ENCODE results near the gene FIS1. TPM values are rescaled to one million over a fixed set of nuclear protein-coding genes. Genes with fewer than 3 reads are reported as not detected.

FIS1 gene
- total RNA-seq, 1 experiment from 2014 or later: 124 TPM

DNA sequence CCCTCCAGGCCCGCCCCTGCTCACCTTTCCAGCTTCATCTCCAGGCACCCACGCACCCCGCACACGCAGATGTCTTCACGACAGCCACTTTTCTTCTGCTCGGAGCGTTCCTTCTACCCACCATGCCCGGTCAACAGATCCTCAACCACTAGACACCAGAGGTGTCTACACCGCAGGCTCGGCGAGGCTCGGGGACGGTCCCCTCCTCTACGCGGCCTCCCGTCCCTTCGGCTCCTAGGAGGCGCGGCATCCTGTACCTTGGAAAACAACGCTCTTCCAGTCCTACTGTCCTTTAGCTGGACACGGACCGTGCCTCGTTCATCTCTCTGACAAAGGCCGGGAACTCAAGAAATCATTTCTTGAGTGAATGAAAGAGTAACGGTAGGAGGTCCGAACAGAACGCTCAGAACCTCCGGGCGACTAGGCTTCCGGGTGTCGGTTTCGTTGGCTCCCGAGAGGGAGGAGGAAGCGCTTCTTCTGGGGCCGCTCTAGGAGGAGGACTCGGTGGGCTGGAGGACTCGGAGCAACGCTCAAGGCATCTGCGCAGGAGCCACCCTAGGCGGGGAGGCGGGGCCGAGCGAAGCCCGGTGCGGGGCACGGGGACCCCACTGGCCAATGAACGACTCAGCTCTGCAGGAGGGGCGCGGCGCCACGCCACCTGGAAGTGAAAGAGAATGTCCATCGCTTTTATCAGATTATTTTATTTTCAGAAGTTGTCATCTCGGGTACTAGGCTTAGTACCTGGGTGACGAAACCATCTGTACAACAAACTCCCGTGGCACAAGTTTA is 7.2 kb upstream of the FIS1 start:
- H3K9me3 Mint-ChIP-seq: no peaks in the 10 kb centered on the region
- peaks cover 8% of the 10 kb centered on the region for H3K79me1 ChIP-seq (ENCODE audit: insufficient read depth, low read depth, low read length, poor library complexity, severe bottlenecking)
- H3T11ph ChIP-seq (ENCODE audit: low read length): no peak overlapping the region
- DNase-seq: peak; percentile 99
- WGBS (ENCODE audit: extremely low coverage, insufficient read length, low lambda C conversion rate): no CpG with 5 or more reads among the region's 55 CpGs
- H3K4me1 ChIP-seq (ENCODE audit: insufficient read depth, low read length): peaks cover 3% of the 10 kb centered on the region; the same call in 1 of the 2 replicates
- H2BK15ac ChIP-seq (ENCODE audit: low read depth, low read length): no peak overlapping the region
- no peak overlapping the region for H2AK5ac ChIP-seq (ENCODE audit: insufficient read length, low read length)
- H3K23ac ChIP-seq (ENCODE audit: insufficient read length, low read depth, low read length): no peak overlapping the region
- H3K18ac ChIP-seq (ENCODE audit: insufficient read length, low read depth, low read length): peak overlapping the region; percentile 8
- peak overlapping the region; percentile 99 for H3K4me3 Mint-ChIP-seq
- no peaks in the 10 kb centered on the region for H3K27me3 Mint-ChIP-seq (ENCODE audit: low read depth)
- H3K36me3 Mint-ChIP-seq (ENCODE audit: insufficient read depth in 1 of 3, low read depth in 3 of 3): peaks cover 5 to 25% (median 23%) of the 10 kb centered on the region in 3 experiments
- no peak overlapping the region for H3K4ac ChIP-seq (ENCODE audit: low read depth, low read length)
- no peak overlapping the region for H3K56ac ChIP-seq (ENCODE audit: insufficient read length, low read depth, low read length)
- H2BK5ac ChIP-seq (ENCODE audit: insufficient read length, low read length): no peak overlapping the region
- peak overlapping the region; percentile 80 for H3K9ac ChIP-seq (ENCODE audit: extremely low read depth, insufficient read length, low read length)
- H3K27ac ChIP-seq (ENCODE audit: insufficient read length, low read depth, low read length): no peak overlapping the region
- H3K23me2 ChIP-seq (ENCODE audit: insufficient read length, low read depth, low read length, poor library complexity, severe bottlenecking): peaks cover 9% of the 10 kb centered on the region
- peak overlapping the region; percentile 35 for H2AFZ ChIP-seq (ENCODE audit: low read length)
- no peak overlapping the region for H4K5ac ChIP-seq (ENCODE audit: insufficient read length, low read depth, low read length)
- H2BK20ac ChIP-seq (ENCODE audit: low read depth, low read length, poor library complexity, severe bottlenecking): no peak overlapping the region
- peak overlapping the region; percentile 79 for H3K4me2 ChIP-seq (ENCODE audit: insufficient read depth, insufficient read length, low read length)
- H2BK12ac ChIP-seq (ENCODE audit: insufficient read length, low read depth, low read length): no peak overlapping the region
- no peak overlapping the region for H2BK120ac ChIP-seq (ENCODE audit: low read depth, low read length, poor library complexity, severe bottlenecking)
- peaks cover 9 to 17% of the 10 kb centered on the region in 2 experiments for H3K4me1 Mint-ChIP-seq
- no peaks in the 10 kb centered on the region for H3K9me3 ChIP-seq (ENCODE audit: control insufficient read depth, low read depth, low read length)
- no peaks in the 10 kb centered on the region for H3K27me3 ChIP-seq (ENCODE audit: insufficient read depth, low read length)
- no peak overlapping the region for H4K8ac ChIP-seq (replicated peaks; ENCODE audit: insufficient read length, low read depth, low read length)
- H4K20me1 ChIP-seq (ENCODE audit: control insufficient read depth, insufficient read depth, insufficient read length): no peaks in the 10 kb centered on the region
- TF ChIP-seq, protein P1, sequence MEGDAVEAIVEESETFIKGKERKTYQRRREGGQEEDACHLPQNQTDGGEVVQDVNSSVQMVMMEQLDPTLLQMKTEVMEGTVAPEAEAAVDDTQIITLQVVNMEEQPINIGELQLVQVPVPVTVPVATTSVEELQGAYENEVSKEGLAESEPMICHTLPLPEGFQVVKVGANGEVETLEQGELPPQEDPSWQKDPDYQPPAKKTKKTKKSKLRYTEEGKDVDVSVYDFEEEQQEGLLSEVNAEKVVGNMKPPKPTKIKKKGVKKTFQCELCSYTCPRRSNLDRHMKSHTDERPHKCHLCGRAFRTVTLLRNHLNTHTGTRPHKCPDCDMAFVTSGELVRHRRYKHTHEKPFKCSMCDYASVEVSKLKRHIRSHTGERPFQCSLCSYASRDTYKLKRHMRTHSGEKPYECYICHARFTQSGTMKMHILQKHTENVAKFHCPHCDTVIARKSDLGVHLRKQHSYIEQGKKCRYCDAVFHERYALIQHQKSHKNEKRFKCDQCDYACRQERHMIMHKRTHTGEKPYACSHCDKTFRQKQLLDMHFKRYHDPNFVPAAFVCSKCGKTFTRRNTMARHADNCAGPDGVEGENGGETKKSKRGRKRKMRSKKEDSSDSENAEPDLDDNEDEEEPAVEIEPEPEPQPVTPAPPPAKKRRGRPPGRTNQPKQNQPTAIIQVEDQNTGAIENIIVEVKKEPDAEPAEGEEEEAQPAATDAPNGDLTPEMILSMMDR (conservative IDR thresholded peaks at IDR 0.05): no peak
- no peak overlapping the region for H4K91ac ChIP-seq (ENCODE audit: insufficient read length, low read depth, low read length)
- peak overlapping the region; percentile 92 to 98 (median 97) for H3K27ac Mint-ChIP-seq
- H3K14ac ChIP-seq (ENCODE audit: insufficient read depth, low read length): no peak overlapping the region; the same call in 1 of the 2 replicates
- H3K79me2 ChIP-seq (ENCODE audit: insufficient read depth, low read length): peaks cover 10% of the 10 kb centered on the region; the same call in 1 of the 2 replicates

Measured in H9 (cell line).